HCT116 (cell line): ENCODE results near the gene DUSP28.

ENCODE experiments used
- EZH2 ChIP-seq: fragments of 200-600 bp; sonication (generic); IDR thresholded peaks from 2 replicates; pipeline ENCODE4 v1.6.1; 2017; ENCODE audit warnings: antibody characterized with exemption, mixed run types
- POLR2A ChIP-seq: IDR thresholded peaks from 2 replicates; pipeline ENCODE4 v1.7.0; 2011; ENCODE audit warnings: borderline replicate concordance; ENCODE audit not compliant: insufficient read depth, insufficient read length; ENCODE audit errors: extremely low read depth
- ZBTB33 ChIP-seq: IDR thresholded peaks from 2 replicates; pipeline ENCODE4 v1.6.1; 2011; ENCODE audit warnings: mild to moderate bottlenecking, low read length, moderate library complexity; ENCODE audit not compliant: insufficient replicate concordance; ENCODE audit errors: extremely low read depth
- ZNF274 ChIP-seq: fragments of 200-500 bp; sonication (Bioruptor generic); IDR thresholded peaks from 2 replicates; pipeline ENCODE4 v1.6.1; 2014; ENCODE audit warnings: mild to moderate bottlenecking, low read depth, low read length, inconsistent platforms
- TF ChIP-seq, protein P1 (sequence below), 3 experiments: fragments of 200-600 bp in 1 of 3; sonication (generic) in 1 of 3; IDR thresholded peaks in 2 of 3; conservative IDR thresholded peaks in 1 of 3; 2 replicates each; pipeline ENCODE4 v1.5.1; 2012 to 2017; ENCODE audit warnings: low read depth in 2 of 3, low read length in 2 of 3, antibody characterized with exemption in 1 of 3, borderline replicate concordance in 1 of 3, control low read depth in 1 of 3, mild to moderate bottlenecking in 1 of 3, mixed read lengths in 1 of 3, mixed run types in 1 of 3, moderate library complexity in 1 of 3; ENCODE audit not compliant: insufficient read depth in 1 of 3

DNA sequence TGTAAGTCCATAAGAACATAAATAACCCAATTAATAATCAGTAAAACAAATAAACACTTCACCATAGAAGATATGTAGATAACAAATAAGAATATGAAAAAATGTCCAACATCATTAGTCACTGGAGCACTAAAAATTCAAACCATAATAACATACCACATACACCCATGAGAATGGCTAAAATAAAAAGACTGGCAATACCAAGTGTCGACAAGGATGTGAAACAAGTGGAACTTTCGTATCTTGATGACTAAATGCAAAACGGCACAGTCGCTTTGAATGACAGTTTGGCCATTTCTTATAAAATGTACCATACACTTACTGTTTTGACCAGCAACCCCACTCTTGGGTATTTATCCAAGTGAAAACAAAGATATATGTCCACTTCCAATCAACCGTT, 29.1 kb upstream of the DUSP28 start:
- TF ChIP-seq POLR2A (no peak), ZBTB33 (no peak), ZNF274 (no peak), EZH2 (no peak)
- TF ChIP-seq, protein P1, sequence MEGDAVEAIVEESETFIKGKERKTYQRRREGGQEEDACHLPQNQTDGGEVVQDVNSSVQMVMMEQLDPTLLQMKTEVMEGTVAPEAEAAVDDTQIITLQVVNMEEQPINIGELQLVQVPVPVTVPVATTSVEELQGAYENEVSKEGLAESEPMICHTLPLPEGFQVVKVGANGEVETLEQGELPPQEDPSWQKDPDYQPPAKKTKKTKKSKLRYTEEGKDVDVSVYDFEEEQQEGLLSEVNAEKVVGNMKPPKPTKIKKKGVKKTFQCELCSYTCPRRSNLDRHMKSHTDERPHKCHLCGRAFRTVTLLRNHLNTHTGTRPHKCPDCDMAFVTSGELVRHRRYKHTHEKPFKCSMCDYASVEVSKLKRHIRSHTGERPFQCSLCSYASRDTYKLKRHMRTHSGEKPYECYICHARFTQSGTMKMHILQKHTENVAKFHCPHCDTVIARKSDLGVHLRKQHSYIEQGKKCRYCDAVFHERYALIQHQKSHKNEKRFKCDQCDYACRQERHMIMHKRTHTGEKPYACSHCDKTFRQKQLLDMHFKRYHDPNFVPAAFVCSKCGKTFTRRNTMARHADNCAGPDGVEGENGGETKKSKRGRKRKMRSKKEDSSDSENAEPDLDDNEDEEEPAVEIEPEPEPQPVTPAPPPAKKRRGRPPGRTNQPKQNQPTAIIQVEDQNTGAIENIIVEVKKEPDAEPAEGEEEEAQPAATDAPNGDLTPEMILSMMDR (IDR thresholded peaks at IDR 0.05 in 2 of 3, conservative IDR thresholded peaks at IDR 0.05 in 1 of 3; ENCODE audit: borderline replicate concordance in 1 of 3, insufficient read depth in 1 of 3, low read depth in 2 of 3, low read length in 2 of 3), result no peak
